ENCODE data around the gene TACC2. TPM values are rescaled to one million over a fixed set of nuclear protein-coding genes. Genes with fewer than 3 reads are reported as not detected.

Gene TACC2
- total RNA-seq, 4 donors from 2014 or later, result 63.1 to 102 (median 74.9) TPM

DNA sequence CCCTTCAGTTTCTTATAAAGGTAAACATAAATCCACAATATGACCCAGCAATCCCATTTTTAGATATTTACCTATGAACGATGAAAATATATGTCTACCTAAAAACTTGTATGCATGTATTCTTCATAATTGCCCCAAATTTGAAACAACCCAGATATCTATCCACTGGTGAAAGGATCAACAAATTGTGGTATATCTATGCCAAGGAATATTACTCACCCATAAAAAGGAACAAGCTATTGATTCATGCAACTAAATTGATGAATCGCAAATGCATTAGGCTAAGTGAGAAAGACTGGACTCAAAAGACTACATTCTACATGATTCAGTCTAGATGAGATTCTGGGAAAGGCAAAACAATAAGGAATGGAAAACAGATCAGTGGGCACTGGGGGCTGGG lies 156.2 kb downstream of the TACC2 start:
- Histone ChIP-seq H3K9me3 (peaks cover 0 to 3% (median 0%) of the 10 kb centered on the region in 3 donors), H3K27ac (no peak overlapping the region), H3K4me3 (no peak overlapping the region), H3K36me3 (peaks cover 0 to 29% of the 10 kb centered on the region in 2 donors), H3K27me3 (no peaks in the 10 kb centered on the region), H3K4me1 (peaks cover 9 to 77% (median 49%) of the 10 kb centered on the region in 3 donors)
- ATAC-seq, result no peak
- 83 to 100% methylated on average over 2 of the region's 2 CpGs for WGBS, 2 donors (ENCODE audit: low coverage in 1 of 2)
- TF ChIP-seq EP300 (IDR thresholded peaks at IDR 0.05), result no peak

DNA sequence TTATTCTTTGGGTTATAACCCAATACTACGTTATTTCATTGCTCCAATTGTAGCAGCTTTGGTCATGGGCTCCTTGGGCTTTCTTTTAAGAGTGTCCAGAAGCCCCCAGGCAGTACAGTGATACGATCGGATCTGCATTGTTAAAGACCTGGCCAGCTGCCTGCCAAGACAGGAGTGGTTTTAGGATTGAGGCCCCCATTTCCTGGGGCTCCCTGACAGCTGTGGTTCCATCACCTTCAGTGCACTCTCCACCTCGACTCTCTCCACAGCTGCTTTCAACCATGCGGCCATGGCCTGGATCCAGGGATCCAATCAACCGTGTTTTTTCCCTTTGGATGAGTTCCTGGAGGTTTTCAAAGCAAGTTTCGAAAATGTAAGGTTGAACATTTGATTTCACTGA lies 158.7 kb downstream of the TACC2 start:
- ATAC-seq, result no peak
- peak; percentile 47 for TF ChIP-seq POLR2AphosphoS5 (IDR thresholded peaks at IDR 0.05)
- TF ChIP-seq, protein P1, sequence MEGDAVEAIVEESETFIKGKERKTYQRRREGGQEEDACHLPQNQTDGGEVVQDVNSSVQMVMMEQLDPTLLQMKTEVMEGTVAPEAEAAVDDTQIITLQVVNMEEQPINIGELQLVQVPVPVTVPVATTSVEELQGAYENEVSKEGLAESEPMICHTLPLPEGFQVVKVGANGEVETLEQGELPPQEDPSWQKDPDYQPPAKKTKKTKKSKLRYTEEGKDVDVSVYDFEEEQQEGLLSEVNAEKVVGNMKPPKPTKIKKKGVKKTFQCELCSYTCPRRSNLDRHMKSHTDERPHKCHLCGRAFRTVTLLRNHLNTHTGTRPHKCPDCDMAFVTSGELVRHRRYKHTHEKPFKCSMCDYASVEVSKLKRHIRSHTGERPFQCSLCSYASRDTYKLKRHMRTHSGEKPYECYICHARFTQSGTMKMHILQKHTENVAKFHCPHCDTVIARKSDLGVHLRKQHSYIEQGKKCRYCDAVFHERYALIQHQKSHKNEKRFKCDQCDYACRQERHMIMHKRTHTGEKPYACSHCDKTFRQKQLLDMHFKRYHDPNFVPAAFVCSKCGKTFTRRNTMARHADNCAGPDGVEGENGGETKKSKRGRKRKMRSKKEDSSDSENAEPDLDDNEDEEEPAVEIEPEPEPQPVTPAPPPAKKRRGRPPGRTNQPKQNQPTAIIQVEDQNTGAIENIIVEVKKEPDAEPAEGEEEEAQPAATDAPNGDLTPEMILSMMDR (IDR thresholded peaks at IDR 0.05), result no peak
- H3K27me3 ChIP-seq, result no peaks in the 10 kb centered on the region
- H3K9me3 ChIP-seq, result peaks cover 0 to 3% (median 0%) of the 10 kb centered on the region in 3 donors
- peaks cover 0 to 77% (median 29%) of the 10 kb centered on the region in 3 donors for H3K4me1 ChIP-seq
- no peak overlapping the region for H3K4me3 ChIP-seq
- peak overlapping the region in 3 of 4 donors; percentile 52 to 87 (median 83) for H3K27ac ChIP-seq
- peaks cover 0 to 29% of the 10 kb centered on the region in 2 donors for H3K36me3 ChIP-seq
- WGBS, 2 donors (ENCODE audit: low coverage in 1 of 2), result 29 to 32% methylated on average over 5 to 7 of the region's 7 CpGs

DNA sequence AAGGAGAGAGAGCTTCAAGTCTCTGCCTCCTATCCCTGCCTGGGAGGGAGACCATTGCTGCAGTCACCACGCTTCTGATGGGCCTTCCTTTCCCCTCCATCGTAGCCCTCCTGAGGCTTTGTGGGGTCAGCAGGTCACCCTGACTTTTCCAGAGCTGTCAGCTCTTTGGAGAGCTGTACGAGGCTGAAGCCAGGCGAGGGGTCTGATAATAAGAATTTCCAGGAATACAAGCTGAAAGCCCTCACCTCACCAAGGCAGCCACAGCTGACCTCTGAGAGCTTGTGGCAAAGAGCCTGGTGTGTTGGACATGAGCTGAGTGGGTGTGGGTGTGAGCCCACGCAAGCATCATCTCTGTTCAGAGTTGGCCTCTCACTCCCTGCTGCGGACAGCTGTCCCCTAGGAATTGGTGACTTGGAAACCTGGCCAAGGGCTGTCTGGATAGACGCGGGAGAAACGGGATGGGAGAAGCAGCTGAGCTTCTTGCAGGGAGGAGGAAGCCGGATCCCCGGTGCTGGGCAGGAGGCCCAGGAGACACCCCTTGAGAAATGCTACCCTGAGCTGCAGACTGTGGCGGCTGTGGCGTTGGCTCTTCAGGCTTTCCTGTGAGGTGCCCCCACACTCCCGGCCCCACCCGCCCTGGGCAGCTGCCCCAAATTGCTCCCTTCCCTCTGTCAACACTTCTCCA lies 160.1 kb downstream of the TACC2 start:
- TF ChIP-seq POLR2AphosphoS5 (IDR thresholded peaks at IDR 0.05) (no peak), EP300 (IDR thresholded peaks at IDR 0.05) (no peak), POLR2A (IDR thresholded peaks at IDR 0.05) (no peak)
- TF ChIP-seq, protein P1 (IDR thresholded peaks at IDR 0.05), result no peak
- H3K36me3 ChIP-seq, result peaks cover 0 to 22% of the 10 kb centered on the region in 2 donors
- H3K4me1 ChIP-seq, result peaks cover 0 to 77% (median 28%) of the 10 kb centered on the region in 3 donors
- peak overlapping the region in 1 of 2 donors; percentile 30 for H3K4me3 ChIP-seq
- H3K9me3 ChIP-seq, result peaks cover 0 to 3% (median 0%) of the 10 kb centered on the region in 3 donors
- ATAC-seq, result peak; percentile 14
- WGBS, 2 donors (ENCODE audit: low coverage in 1 of 2), result 20% methylated on average over 1 of the region's 15 CpGs; no CpG with 5 or more reads in 1 of the 2 donors
- peak overlapping the region; percentile 3 to 87 (median 82) for H3K27ac ChIP-seq
- no peaks in the 10 kb centered on the region for H3K27me3 ChIP-seq

DNA sequence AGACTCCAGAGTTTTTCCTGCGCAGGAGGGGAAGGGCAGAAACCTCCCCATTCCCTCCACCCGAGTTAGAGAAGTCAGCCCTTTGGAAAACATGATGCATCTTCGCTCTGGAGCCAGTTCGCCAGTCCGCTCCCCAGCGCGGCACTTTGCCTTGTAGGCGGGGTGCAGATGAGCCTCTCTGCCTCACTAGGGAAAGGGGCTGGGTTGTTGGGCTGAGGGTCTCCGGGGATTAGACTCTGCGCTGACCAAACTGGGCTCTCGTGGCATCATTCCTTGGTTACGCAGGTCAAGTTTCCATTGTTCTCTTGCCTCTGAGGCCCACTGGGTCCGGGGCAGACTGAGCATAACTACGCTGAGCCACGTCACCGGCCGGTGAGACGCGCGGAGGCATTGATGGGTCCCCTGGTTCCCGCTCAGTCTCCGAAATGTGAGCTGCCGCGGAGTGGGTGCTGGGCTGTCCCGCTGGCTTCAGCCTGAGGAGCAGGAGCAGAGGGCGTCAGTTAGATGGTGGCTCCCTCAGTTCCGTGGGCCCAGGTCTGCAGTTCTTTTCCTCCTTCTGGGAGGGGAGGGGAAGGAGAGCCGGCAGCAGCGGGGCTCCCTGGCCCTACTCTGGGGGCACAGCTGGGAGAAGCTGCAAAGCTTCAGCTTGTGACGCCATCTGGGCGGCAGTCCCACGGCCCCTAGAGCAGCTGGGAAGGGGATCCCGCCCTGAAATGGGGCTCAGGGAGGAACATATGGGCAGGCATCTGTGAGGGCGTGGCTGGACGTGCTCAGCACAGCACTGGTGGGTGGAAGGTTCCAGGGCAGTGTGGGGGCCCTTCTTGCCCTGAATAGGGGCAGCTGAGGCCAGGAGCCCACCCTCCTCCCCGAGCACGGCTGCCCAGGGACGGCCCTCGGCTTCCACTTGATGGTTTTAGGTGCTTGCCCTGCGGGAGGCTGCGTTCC lies 160.9 kb downstream of the TACC2 start:
- 31 to 57% methylated on average over 2 to 10 of the region's 41 CpGs for WGBS, 2 donors (ENCODE audit: low coverage in 1 of 2)
- peak; percentile 24 for ATAC-seq
- Histone ChIP-seq H3K4me1 (peaks cover 0 to 80% (median 33%) of the 10 kb centered on the region in 3 donors), H3K36me3 (peaks cover 0 to 15% of the 10 kb centered on the region in 2 donors), H3K27ac (peak overlapping the region; percentile 3 to 87 (median 82)), H3K27me3 (no peaks in the 10 kb centered on the region), H3K4me3 (peak overlapping the region in 1 of 2 donors; percentile 30), H3K9me3 (peaks cover 0 to 3% (median 0%) of the 10 kb centered on the region in 3 donors)
- TF ChIP-seq, protein P1 (IDR thresholded peaks at IDR 0.05), result no peak
- TF ChIP-seq POLR2A (IDR thresholded peaks at IDR 0.05) (no peak), POLR2AphosphoS5 (IDR thresholded peaks at IDR 0.05) (no peak)

DNA sequence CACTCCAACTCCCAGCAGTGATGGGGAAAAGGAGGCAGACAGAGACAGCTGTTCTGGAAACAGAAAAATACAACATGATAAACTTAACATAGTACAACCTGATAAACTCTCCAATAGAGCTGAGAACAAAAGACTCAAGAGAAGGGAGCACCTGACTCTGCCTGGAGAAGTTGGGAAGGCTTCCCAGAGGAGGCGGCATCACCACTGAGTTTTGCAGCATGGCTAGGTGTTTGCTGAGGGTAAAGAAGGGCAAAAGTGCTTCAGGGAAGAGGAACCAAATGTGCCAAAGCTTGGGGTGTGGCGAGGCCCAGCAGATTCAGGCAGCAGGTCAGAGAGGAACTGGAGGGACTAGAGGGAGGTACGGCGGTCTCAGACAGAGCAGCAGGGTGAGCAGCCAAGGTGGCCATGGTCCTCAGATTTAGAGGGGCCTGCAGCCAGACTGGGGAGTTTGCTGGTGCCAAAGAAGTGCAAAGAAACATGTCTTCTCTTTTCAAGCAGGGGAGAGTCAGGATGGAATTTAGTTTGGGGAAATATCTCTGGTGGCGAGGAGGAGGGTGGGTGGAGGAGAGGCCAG lies 162.2 kb downstream of the TACC2 start:
- WGBS, 2 donors (ENCODE audit: low coverage in 1 of 2), result 96% methylated on average over 5 of the region's 5 CpGs; no CpG with 5 or more reads in 1 of the 2 donors
- Histone ChIP-seq H3K9me3 (no peaks in the 10 kb centered on the region), H3K27ac (peak overlapping the region in 3 of 4 donors; percentile 83 to 87 (median 86)), H3K4me3 (no peak overlapping the region), H3K27me3 (no peaks in the 10 kb centered on the region), H3K36me3 (peaks cover 0 to 2% of the 10 kb centered on the region in 2 donors), H3K4me1 (peaks cover 0 to 94% (median 40%) of the 10 kb centered on the region in 3 donors)
- ATAC-seq, result no peak
- no peak for TF ChIP-seq EP300 (IDR thresholded peaks at IDR 0.05)
- no peak for TF ChIP-seq POLR2AphosphoS5 (IDR thresholded peaks at IDR 0.05)
- TF ChIP-seq, protein P1 (IDR thresholded peaks at IDR 0.05), result no peak
- TF ChIP-seq POLR2A (IDR thresholded peaks at IDR 0.05), result no peak

Measured in gastroesophageal sphincter (tissue), 4 donors.